IMR-90 (cell line): ENCODE measurements around the gene CD79A.

Experiments
- BHLHE40 ChIP-seq: fragments of 150-350 bp; IDR thresholded peaks from 2 replicates; pipeline ENCODE4 v1.6.1; 2016; ENCODE audit warnings: mild to moderate bottlenecking, low read depth, low read length
- CEBPB ChIP-seq: IDR thresholded peaks from 2 replicates; pipeline ENCODE4 v1.6.1; 2012; ENCODE audit warnings: low read depth, low read length, improper control_type of control experiment
- FOS ChIP-seq: fragments of 150-350 bp; IDR thresholded peaks from 2 replicates; pipeline ENCODE4 v1.6.1; 2016; ENCODE audit warnings: low read depth, low read length
- MAFK ChIP-seq: IDR thresholded peaks from 2 replicates; pipeline ENCODE4 v1.6.1; 2012; ENCODE audit warnings: low read depth, low read length, improper control_type of control experiment
- MXI1 ChIP-seq: IDR thresholded peaks from 2 replicates; pipeline ENCODE4 v1.6.1; 2012; ENCODE audit warnings: low read depth, mild to moderate bottlenecking, low read length, moderate library complexity, borderline replicate concordance
- NFE2L2 ChIP-seq: fragments of 150-350 bp; IDR thresholded peaks from 2 replicates; pipeline ENCODE4 v1.6.1; 2016; ENCODE audit warnings: low read depth, mild to moderate bottlenecking, low read length
- POLR2A ChIP-seq: IDR thresholded peaks from 2 replicates; pipeline ENCODE4 v1.6.1; 2012; ENCODE audit warnings: mild to moderate bottlenecking, low read depth, low read length
- RAD21 ChIP-seq: IDR thresholded peaks from 2 replicates; pipeline ENCODE4 v1.6.1; 2012; ENCODE audit warnings: low read length, improper control_type of control experiment
- RCOR1 ChIP-seq: IDR thresholded peaks from 2 replicates; pipeline ENCODE4 v1.6.1; 2012; ENCODE audit warnings: mild to moderate bottlenecking, low read length, improper control_type of control experiment; ENCODE audit not compliant: insufficient replicate concordance
- RFX5 ChIP-seq: IDR thresholded peaks from 2 replicates; pipeline ENCODE4 v1.8.0; 2012; ENCODE audit warnings: low read depth, mild to moderate bottlenecking, low read length, moderate library complexity
- SMC3 ChIP-seq: fragments of 150-350 bp; IDR thresholded peaks from 2 replicates; pipeline ENCODE4 v1.6.1; 2016; ENCODE audit warnings: low read depth, mild to moderate bottlenecking, antibody characterized with exemption, low read length, moderate library complexity
- TF ChIP-seq, protein P1 (sequence below): conservative IDR thresholded peaks from 2 replicates; pipeline ENCODE4 v1.5.1; 2012; ENCODE audit warnings: mild to moderate bottlenecking, low read depth, low read length, improper control_type of control experiment
- TF ChIP-seq, protein P2 (sequence below): fragments of 150-350 bp; IDR thresholded peaks from 2 replicates; pipeline ENCODE4 v1.6.1; 2017; ENCODE audit warnings: mild to moderate bottlenecking, antibody characterized with exemption, low read length, low read depth

DNA sequence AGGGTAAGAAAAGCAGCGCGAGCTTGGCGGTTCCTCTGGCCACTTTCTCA is 32.3 kb upstream of the CD79A start, which contains the start of gene DMRTC2:
- TF ChIP-seq, protein P1, sequence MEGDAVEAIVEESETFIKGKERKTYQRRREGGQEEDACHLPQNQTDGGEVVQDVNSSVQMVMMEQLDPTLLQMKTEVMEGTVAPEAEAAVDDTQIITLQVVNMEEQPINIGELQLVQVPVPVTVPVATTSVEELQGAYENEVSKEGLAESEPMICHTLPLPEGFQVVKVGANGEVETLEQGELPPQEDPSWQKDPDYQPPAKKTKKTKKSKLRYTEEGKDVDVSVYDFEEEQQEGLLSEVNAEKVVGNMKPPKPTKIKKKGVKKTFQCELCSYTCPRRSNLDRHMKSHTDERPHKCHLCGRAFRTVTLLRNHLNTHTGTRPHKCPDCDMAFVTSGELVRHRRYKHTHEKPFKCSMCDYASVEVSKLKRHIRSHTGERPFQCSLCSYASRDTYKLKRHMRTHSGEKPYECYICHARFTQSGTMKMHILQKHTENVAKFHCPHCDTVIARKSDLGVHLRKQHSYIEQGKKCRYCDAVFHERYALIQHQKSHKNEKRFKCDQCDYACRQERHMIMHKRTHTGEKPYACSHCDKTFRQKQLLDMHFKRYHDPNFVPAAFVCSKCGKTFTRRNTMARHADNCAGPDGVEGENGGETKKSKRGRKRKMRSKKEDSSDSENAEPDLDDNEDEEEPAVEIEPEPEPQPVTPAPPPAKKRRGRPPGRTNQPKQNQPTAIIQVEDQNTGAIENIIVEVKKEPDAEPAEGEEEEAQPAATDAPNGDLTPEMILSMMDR: no peak
- TF ChIP-seq POLR2A (no peak), MXI1 (no peak), RAD21 (no peak), RFX5 (no peak), FOS (no peak), SMC3 (no peak), MAFK (no peak), CEBPB (no peak), NFE2L2 (no peak), RCOR1 (no peak), BHLHE40 (no peak)
- TF ChIP-seq, protein P2, sequence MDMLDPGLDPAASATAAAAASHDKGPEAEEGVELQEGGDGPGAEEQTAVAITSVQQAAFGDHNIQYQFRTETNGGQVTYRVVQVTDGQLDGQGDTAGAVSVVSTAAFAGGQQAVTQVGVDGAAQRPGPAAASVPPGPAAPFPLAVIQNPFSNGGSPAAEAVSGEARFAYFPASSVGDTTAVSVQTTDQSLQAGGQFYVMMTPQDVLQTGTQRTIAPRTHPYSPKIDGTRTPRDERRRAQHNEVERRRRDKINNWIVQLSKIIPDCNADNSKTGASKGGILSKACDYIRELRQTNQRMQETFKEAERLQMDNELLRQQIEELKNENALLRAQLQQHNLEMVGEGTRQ: no peak
